AG04449 (cell line): ENCODE results near the gene SIL1.

Experiments used
- CTCF ChIA-PET: fragments of 350-600 bp; formaldehyde crosslinking; extraction: SDS; loops from one replicate; lab custom pipeline; 2021; ENCODE audit warnings: antibody characterized with exemption; lab: Yijun Ruan, JAX
- POLR2A ChIA-PET: fragments of 400-600, 350-600 bp; formaldehyde crosslinking; extraction: SDS; loops from one replicate; lab custom pipeline; 2020; ENCODE audit warnings: antibody characterized with exemption, inconsistent platforms; lab: Yijun Ruan, JAX
- DNase-seq: peaks from one replicate; pipeline ENCODE4 v3.0.0-alpha.2; 2010; ENCODE audit warnings: low read depth, low spot score
- H3K4me3 ChIP-seq: 2 replicates; pipeline ENCODE4 v1.5.1; 2011; ENCODE audit warnings: low read depth, mild to moderate bottlenecking, control low read depth, low read length
- TF ChIP-seq, protein P1 (sequence below): IDR thresholded peaks from one replicate; pipeline ENCODE4 v1.5.1; 2011; ENCODE audit warnings: mild to moderate bottlenecking, moderate library complexity, low read length, control low read depth, inconsistent platforms; ENCODE audit not compliant: insufficient read depth; ENCODE audit errors: missing control alignments

Gene SIL1

DNA sequence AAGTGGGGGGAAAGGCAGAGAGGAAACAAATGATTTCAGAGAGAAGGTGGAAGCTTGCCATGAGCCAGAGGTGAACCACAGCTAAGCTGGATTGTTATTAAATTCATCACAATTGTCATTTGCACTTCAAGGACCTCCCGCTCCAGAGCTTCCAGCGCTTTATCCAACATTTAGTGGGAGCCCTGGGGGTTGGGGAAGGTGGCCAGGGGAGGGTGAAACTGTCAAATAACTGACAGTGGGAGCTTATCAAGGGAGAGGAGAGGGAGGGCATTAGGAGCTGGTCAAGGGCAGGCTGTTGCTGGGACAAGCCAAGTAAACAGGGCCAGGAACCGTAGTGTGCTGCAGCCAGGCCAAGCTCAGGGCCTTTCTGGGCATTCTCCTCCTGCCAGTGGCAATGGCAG lies 71.5 kb downstream of the SIL1 start:
- DNase-seq, result no peak
- no peak overlapping the region for H3K4me3 ChIP-seq
- ChIA-PET CTCF (no interaction called here), POLR2A (no interaction called here)
- TF ChIP-seq, protein P1, sequence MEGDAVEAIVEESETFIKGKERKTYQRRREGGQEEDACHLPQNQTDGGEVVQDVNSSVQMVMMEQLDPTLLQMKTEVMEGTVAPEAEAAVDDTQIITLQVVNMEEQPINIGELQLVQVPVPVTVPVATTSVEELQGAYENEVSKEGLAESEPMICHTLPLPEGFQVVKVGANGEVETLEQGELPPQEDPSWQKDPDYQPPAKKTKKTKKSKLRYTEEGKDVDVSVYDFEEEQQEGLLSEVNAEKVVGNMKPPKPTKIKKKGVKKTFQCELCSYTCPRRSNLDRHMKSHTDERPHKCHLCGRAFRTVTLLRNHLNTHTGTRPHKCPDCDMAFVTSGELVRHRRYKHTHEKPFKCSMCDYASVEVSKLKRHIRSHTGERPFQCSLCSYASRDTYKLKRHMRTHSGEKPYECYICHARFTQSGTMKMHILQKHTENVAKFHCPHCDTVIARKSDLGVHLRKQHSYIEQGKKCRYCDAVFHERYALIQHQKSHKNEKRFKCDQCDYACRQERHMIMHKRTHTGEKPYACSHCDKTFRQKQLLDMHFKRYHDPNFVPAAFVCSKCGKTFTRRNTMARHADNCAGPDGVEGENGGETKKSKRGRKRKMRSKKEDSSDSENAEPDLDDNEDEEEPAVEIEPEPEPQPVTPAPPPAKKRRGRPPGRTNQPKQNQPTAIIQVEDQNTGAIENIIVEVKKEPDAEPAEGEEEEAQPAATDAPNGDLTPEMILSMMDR, result no peak

DNA sequence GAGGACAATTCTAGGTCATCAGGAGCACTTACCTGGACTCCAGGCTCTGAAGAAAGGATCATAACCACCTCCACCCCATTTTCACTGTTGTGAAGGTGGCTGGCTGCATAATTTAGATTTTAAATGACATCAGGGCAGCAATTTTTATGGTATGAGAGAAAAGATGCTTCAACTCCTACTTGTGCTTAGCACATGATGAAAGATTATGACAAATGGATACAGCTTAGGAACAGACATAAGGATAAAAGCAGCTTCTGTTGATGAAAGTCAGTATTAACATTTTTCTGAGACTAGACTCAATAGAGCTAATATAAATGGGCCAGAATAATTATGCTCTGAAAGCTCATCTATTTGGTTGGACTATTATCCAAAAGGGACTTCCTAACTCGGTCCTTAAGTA lies 72.2 kb downstream of the SIL1 start:
- no peak for DNase-seq
- H3K4me3 ChIP-seq, result no peak overlapping the region
- TF ChIP-seq, protein P1, result no peak
- CTCF ChIA-PET, result no interaction called here
- POLR2A ChIA-PET, result no interaction called here

DNA sequence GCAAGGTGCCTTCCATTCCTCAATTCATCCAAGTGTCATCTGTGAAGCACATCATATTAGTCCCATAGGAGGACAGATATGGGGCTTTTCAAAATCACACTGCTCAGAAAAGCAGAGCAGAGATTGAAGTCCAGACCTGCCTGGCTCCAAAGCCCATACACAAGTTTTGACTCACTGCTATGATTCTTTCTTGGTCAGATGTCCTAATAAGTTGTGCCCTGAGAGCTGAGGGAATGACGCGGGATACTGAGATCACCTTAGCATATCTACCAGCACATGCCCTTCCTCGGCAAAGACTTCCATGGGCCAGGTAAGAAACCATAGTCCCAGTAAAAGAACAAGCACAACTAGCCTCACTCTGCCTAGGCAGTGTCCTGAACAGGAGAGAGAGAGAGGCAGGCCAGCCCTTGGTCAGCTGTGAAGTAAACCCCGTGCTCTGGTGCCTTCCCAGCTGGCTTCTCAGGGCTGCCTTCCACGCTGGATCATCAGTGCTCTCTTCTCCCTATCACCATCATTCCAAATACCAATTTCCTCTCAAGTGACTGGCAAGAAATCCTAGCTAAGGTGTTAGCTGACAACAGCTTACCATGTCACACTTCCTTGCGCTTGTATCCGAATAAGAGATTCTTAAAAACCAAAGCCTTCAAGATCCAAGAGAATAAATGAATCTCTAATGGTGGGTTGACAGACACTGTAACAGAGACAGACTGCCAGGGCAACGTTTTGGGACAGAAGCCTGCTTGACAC lies 73.2 kb downstream of the SIL1 start:
- TF ChIP-seq, protein P1, result no peak
- ChIA-PET CTCF (no interaction called here), POLR2A (no interaction called here)
- DNase-seq, result no peak
- H3K4me3 ChIP-seq, result no peak overlapping the region

DNA sequence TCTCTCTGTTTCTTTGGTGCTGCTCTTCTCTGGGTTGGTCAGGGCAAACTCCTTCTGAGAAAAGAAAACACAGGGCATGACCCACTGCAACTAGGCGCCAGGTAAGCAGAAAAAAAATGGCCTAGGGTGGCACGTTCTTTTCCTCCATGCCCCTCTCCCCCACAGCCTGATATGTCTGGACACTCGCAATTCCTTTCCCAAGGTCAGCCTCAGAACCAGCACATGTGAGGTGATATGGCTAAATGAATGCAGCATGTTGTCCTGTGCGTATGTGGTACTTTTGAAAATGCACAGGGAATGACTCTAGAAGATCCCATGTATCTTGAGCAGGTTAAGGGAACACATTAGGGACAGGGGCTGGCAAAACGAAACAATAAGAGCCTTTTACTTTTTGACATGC lies 77.0 kb downstream of the SIL1 start:
- no peak overlapping the region for H3K4me3 ChIP-seq
- CTCF ChIA-PET, result no interaction called here
- no peak for DNase-seq
- TF ChIP-seq, protein P1, result no peak
- POLR2A ChIA-PET, result no interaction called here

DNA sequence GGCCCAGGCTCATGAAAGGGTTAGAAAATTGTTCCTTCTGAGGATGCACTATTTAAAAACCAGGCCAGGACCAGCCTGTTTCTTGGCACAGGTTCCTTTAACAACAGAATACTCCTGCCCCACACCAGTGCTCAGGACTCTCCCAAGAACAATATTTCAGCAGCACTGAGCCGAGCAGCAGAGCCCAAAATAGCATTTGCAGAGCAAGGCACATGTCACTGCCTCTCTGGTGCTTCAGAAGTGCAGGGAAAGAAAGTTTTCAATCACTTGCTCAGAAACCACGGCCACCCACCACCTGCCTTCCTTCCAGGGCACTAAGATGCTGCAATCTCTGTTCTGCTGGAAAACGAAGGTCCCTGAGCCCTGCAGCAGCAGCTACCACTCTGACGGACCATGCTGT lies 77.6 kb downstream of the SIL1 start:
- POLR2A ChIA-PET, result no interaction called here
- no peak overlapping the region for H3K4me3 ChIP-seq
- TF ChIP-seq, protein P1, result no peak
- DNase-seq, result no peak
- CTCF ChIA-PET, result no interaction called here

DNA sequence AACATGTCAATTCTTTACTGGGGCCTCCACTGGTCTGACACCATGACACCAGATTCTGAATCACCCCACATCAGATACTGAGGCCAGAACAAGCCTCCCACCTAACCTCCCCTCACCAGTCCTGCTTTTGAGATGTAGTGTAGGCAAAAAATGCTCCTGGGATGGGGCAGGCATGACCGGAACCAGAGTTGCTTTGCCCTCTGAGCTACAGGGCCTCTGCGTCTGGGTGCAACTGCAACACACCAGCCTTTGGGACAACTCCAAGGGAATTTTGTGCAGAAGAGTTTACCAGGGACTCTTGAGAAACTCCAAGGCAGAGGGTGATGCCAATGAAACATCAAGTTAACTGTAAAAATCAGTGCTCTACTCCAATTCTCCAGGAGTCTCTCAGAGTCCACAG lies 79.4 kb downstream of the SIL1 start:
- H3K4me3 ChIP-seq, result no peak overlapping the region
- TF ChIP-seq, protein P1, result no peak
- no peak for DNase-seq
- ChIA-PET CTCF (no interaction called here), POLR2A (no interaction called here)
